Neural crest cell (in vitro differentiated cells): ENCODE measurements around the gene IL10RB. TPM values are rescaled to one million over a fixed set of nuclear protein-coding genes. Genes with fewer than 3 reads are reported as not detected.

Source experiments
- DNase-seq: peaks from one replicate; pipeline ENCODE4 v3.0.0; 2021; ENCODE audit warnings: low read depth, mixed read lengths, low spot score
- H3K27ac Mint-ChIP-seq: one replicate; pipeline ENCODE4 v1.8.0; 2021; ENCODE audit warnings: mild to moderate bottlenecking, mixed read lengths; ENCODE audit not compliant: unreplicated experiment
- H3K27me3 Mint-ChIP-seq: 2 replicates; pipeline ENCODE4 v1.8.0; 2021; ENCODE audit warnings: low read depth, mild to moderate bottlenecking, mixed read lengths
- H3K36me3 Mint-ChIP-seq: 2 replicates; pipeline ENCODE4 v1.8.0; 2021; ENCODE audit warnings: low read depth, mild to moderate bottlenecking, mixed read lengths
- H3K4me1 Mint-ChIP-seq: 2 replicates; pipeline ENCODE4 v1.8.0; 2021; ENCODE audit warnings: mixed read lengths
- H3K4me3 Mint-ChIP-seq: one replicate; pipeline ENCODE4 v1.8.0; 2021; ENCODE audit warnings: mild to moderate bottlenecking, mixed read lengths
- H3K9me3 Mint-ChIP-seq: 2 replicates; pipeline ENCODE4 v1.8.0; 2021; ENCODE audit warnings: mixed read lengths
- total RNA-seq: library from RNA; stranded (reverse); gene quantifications from 2 replicates; pipeline ENCODE4 v1.2.1, GENCODE V29; 2021
- TF ChIP-seq, protein P1 (sequence below): fragments of 200-600 bp; sonication (generic); conservative IDR thresholded peaks from 2 replicates; pipeline ENCODE4 v1.5.0; 2021; ENCODE audit warnings: antibody characterized with exemption, mild to moderate bottlenecking

The IL10RB gene
- total RNA-seq, 1 donor from 2014 or later = 5.8 TPM

DNA sequence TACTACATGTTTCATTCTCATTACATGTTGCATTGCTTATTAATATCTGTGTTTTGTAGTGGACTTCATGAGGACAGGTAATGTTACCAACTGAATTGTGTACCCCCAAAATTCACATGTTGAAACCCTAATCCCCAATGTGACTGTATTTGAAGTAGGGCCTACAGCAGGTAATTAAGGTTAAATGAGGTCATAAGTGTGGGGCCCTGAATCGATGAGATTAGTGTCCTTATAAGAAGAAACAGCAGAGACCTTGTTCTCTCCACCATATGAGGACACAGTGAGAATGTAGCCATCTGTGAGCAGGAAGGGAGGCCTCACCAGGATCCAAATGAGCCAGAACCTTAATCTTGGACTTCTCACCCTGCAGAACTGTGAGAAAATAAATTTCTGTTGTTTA, 43.6 kb downstream of the IL10RB start:
- Mint-ChIP-seq H3K36me3 (no peaks in the 10 kb centered on the region), H3K9me3 (peaks cover 5% of the 10 kb centered on the region), H3K4me1 (no peaks in the 10 kb centered on the region), H3K27me3 (peaks cover 7% of the 10 kb centered on the region), H3K4me3 (no peak overlapping the region), H3K27ac (no peak overlapping the region)
- no peak for DNase-seq
- TF ChIP-seq, protein P1, sequence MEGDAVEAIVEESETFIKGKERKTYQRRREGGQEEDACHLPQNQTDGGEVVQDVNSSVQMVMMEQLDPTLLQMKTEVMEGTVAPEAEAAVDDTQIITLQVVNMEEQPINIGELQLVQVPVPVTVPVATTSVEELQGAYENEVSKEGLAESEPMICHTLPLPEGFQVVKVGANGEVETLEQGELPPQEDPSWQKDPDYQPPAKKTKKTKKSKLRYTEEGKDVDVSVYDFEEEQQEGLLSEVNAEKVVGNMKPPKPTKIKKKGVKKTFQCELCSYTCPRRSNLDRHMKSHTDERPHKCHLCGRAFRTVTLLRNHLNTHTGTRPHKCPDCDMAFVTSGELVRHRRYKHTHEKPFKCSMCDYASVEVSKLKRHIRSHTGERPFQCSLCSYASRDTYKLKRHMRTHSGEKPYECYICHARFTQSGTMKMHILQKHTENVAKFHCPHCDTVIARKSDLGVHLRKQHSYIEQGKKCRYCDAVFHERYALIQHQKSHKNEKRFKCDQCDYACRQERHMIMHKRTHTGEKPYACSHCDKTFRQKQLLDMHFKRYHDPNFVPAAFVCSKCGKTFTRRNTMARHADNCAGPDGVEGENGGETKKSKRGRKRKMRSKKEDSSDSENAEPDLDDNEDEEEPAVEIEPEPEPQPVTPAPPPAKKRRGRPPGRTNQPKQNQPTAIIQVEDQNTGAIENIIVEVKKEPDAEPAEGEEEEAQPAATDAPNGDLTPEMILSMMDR = no peak

DNA sequence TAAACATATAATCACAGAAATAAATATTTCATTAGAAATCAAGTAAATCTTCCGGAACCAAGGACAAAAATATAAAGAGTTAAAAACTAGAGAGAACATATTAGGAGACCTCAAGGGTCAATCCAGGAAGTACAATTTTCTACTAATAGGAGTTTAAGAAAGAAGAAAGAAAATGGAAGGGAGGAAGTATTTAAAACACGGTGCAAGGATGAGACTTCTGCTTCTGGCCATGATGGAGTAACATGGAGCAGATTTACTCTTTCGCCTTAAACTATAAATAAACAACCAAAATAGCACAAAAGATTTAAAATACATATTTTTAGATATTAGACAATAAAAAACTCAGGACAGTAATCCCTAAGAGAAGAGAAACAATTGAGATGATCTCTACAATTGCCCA, 46.0 kb downstream of the IL10RB start:
- H3K27me3 Mint-ChIP-seq = peaks cover 20% of the 10 kb centered on the region
- DNase-seq = no peak
- H3K4me1 Mint-ChIP-seq = no peaks in the 10 kb centered on the region
- H3K9me3 Mint-ChIP-seq = peaks cover 5% of the 10 kb centered on the region
- no peaks in the 10 kb centered on the region for H3K36me3 Mint-ChIP-seq
- no peak overlapping the region for H3K4me3 Mint-ChIP-seq
- TF ChIP-seq, protein P1 = no peak
- no peak overlapping the region for H3K27ac Mint-ChIP-seq

DNA sequence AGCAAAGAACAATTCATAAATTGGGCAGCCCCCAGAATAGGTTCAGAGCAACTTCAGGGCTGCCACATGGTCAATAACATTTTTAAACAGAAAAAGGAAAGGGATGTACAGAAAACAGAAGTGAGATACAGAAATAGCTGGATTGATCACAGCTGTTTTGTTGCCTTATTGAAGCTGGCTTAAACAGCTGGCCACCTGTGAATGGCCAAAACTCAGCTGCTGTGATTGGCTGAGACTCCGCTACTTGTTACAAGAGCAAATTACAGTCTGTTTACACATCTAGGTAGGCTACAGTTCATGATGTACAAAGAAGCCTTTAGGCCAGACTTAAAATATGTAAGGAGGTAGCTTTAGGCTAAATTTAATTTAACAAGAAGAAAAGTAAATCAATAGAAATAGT, 47.0 kb downstream of the IL10RB start:
- Mint-ChIP-seq H3K27me3 (peaks cover 30% of the 10 kb centered on the region), H3K4me1 (no peaks in the 10 kb centered on the region), H3K36me3 (no peaks in the 10 kb centered on the region), H3K27ac (no peak overlapping the region), H3K9me3 (peaks cover 5% of the 10 kb centered on the region), H3K4me3 (no peak overlapping the region)
- TF ChIP-seq, protein P1 = no peak
- DNase-seq = no peak

DNA sequence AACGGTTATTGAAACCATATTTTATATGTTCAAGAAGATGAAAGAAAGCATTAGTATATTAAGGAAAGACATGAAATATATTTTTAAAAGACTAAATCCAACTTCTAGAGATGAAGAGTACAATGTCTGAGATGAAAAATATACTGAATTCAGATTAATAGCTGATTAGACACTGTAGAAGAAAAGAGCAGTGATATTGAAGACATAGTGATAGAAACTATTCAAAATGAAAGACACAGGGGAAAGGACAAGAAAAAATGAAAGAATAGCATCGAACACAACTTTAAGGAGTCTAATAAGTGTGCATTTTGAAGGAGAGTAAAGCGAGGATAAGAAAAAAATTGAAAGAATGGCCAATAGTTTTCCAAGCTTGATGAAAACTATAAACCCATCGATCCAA, 47.4 kb downstream of the IL10RB start:
- Mint-ChIP-seq H3K4me1 (no peaks in the 10 kb centered on the region), H3K27ac (no peak overlapping the region), H3K4me3 (no peak overlapping the region), H3K9me3 (peaks cover 5% of the 10 kb centered on the region), H3K36me3 (no peaks in the 10 kb centered on the region), H3K27me3 (peaks cover 33% of the 10 kb centered on the region)
- no peak for DNase-seq
- TF ChIP-seq, protein P1 = no peak

DNA sequence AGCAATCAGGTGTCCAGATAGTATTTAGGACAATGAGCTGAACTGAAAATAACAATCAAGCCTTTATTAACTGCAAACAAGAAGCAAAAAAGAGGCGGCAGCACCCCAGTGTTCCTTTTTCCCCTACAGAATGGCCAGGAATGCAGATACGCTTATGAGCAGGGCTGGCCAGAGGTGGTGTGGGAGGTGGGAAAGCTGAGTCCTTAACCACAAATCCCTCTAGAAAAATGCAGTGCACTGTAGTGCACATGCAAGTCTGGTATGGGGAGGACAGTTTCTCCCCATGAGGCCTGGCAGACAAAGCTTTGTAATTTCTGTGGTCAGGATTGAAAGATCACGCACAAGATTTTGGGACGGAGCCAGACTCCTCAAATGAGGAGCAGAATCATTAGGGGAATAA, 47.9 kb downstream of the IL10RB start:
- Mint-ChIP-seq H3K27ac (no peak overlapping the region), H3K27me3 (peaks cover 33% of the 10 kb centered on the region), H3K4me3 (no peak overlapping the region), H3K36me3 (no peaks in the 10 kb centered on the region), H3K9me3 (peaks cover 5% of the 10 kb centered on the region), H3K4me1 (no peaks in the 10 kb centered on the region)
- TF ChIP-seq, protein P1 = no peak
- no peak for DNase-seq
